A549 treated with DMSO at 1 μM for 4 hours (cell line): Measurements from ENCODE around the gene ARAF. TPM values are rescaled to one million over a fixed set of nuclear protein-coding genes. Genes with fewer than 3 reads are reported as not detected.

Source experiments
- total RNA-seq: library from RNA; stranded (reverse); fragments of 200-300 nt; extraction: Qiagen RNA extraction; gene quantifications from 5 replicates; pipeline ENCODE4 v1.2.3, GENCODE V29; 2022; ENCODE audit warnings: low read depth

Gene ARAF
- 52.8 to 63.9 TPM (median 55.5 TPM) in 5 replicates for total RNA-seq

GRCh38 chrX:47560934-47561658 lies at the start of gene ARAF:
Gene ARAF (plus strand): TSS chrX:47561205. CDS start chrX:47562968, 1,763 bp downstream.

GRCh38 chrX:47581731-47582647 lies 21.0 kb downstream of the ARAF start, which contains the start of gene TIMP1:
Gene TIMP1 (plus strand): TSS chrX:47582436. CDS start chrX:47583416, 980 bp downstream.

GRCh38 chrX:47619486-47620302 lies 58.7 kb downstream of the ARAF start, which contains the start of gene SYN1:
Gene SYN1 (minus strand): TSS chrX:47619857. CDS start chrX:47619728, 129 bp downstream.

Other genes with a start within 250 kb of the ARAF start
- 0.03 TPM in 1 of 5 replicates, not detected in the others for gene ZNF157, start 190.6 kb upstream of the ARAF start, total RNA-seq
- 3.8 to 4.8 TPM (median 4.5 TPM) in 5 replicates for gene ZNF41, start 78.0 kb upstream of the ARAF start, total RNA-seq
- 257 to 282 TPM (median 265 TPM) in 5 replicates for gene TIMP1, start 21.2 kb downstream of the ARAF start, total RNA-seq
- 0.17 to 0.66 TPM (median 0.31 TPM) in 5 replicates for gene SYN1, start 58.7 kb downstream of the ARAF start, total RNA-seq
- 0.25 to 0.65 TPM (median 0.53 TPM) in 5 replicates for gene CFP, start 68.7 kb downstream of the ARAF start, total RNA-seq
- 34.1 to 38.7 TPM (median 37.6 TPM) in 5 replicates for gene ELK1, start 89.4 kb downstream of the ARAF start, total RNA-seq
- gene UXT, start 98.0 kb downstream of the ARAF start, total RNA-seq, result 170 to 182 TPM (median 174 TPM) in 5 replicates